ENCODE measurements around the gene TMEM200C. TPM values are rescaled to one million over a fixed set of nuclear protein-coding genes. Genes with fewer than 3 reads are reported as not detected.

The TMEM200C gene
- total RNA-seq (1.1 TPM), polyA plus RNA-seq (ENCODE audit: insufficient read depth in 1 of 8, insufficient read length in 8 of 8, low replicate concordance in 1 of 8) (1 to 10 TPM in 3 of 8 donors, under 1 TPM in 5; 0.26 to 2.0 (median 0.84) TPM)
- long read RNA-seq, donor 1 = 0 reads
- long read RNA-seq, donor 2 = 0 reads
- long read RNA-seq, donor 3 = 0 reads
- long read RNA-seq, donor 4 = 0 reads
- long read RNA-seq, donor 5, full-length matches to known transcripts = 1 of 1 reads
- long read RNA-seq, donor 5, partial matches to known transcripts = 0 of 1 reads
- long read RNA-seq, donor 5, other reads (novel, unspliced or antisense) = 0 of 1 reads
- long read RNA-seq, donor 6 = 0 reads
- long read RNA-seq, donor 7, partial matches to known transcripts = 0 of 1 reads
- long read RNA-seq, donor 7, other reads (novel, unspliced or antisense) = 0 of 1 reads
- long read RNA-seq, donor 8 = 0 reads
- long read RNA-seq, donor 9 = 0 reads
- long read RNA-seq, donor 10, partial matches to known transcripts = 0 of 1 reads
- long read RNA-seq, donor 10, other reads (novel, unspliced or antisense) = 0 of 1 reads
- long read RNA-seq, donor 11 = 0 reads

- peak within 1 kb of the TSS; percentile 59 for H3K27ac ChIP-seq (ENCODE audit: low read length)
These were observed at the start of gene TMEM200C for GRCh38 chr18:5895299-5895875. Gene TMEM200C (minus strand): TSS chr18:5895522. CDS start chr18:5892063, 3,459 bp downstream.

DNA sequence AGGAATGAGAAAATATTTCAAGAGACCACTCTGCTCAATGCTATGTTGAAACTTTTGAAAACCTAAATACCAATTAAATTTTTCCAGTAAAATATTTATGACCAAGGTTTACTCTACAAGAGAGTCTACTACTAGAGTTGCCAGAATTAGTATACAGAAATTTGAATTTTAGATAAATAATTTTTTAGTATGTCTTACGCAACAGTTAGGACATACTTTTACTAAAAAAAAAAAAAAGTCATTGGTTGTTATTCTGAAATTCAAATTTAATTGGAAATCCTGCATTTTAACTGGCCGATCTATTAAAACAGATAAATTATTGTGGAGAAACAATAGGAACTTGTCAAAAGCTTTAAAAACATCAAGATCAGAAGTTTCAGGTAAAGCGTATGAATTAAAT, 49.1 kb upstream of the TMEM200C start:
- Histone ChIP-seq H3K4me1 (ENCODE audit: control insufficient read depth, insufficient read depth, low read length) (peaks cover 3% of the 10 kb centered on the region), H3K27me3 (ENCODE audit: control insufficient read depth, insufficient read depth, low read length) (no peaks in the 10 kb centered on the region), H3K36me3 (ENCODE audit: control insufficient read depth, insufficient read depth, low read length) (no peaks in the 10 kb centered on the region), H3K27ac (ENCODE audit: low read length) (no peak overlapping the region), H3K4me3 (ENCODE audit: low read length) (no peak overlapping the region), H3K9me3 (replicated peaks; ENCODE audit: control insufficient read depth, low read depth, low read length) (no peaks in the 10 kb centered on the region)
- no peak for DNase-seq
- no CpG with 5 or more reads among the region's 3 CpGs for WGBS (ENCODE audit: insufficient coverage)

More at GRCh38 chr18:5895299-5895875, at the start of gene TMEM200C:
- no peaks in the 10 kb centered on the region for H3K9me3 ChIP-seq (replicated peaks; ENCODE audit: control insufficient read depth, low read depth, low read length)
- 0% methylated on average over 61 of the region's 83 CpGs for WGBS (ENCODE audit: insufficient coverage)
- peaks cover 52% of the 10 kb centered on the region for H3K27me3 ChIP-seq (ENCODE audit: control insufficient read depth, insufficient read depth, low read length)
- peaks cover 6% of the 10 kb centered on the region for H3K4me1 ChIP-seq (ENCODE audit: control insufficient read depth, insufficient read depth, low read length)
- DNase-seq = peak; percentile 57
- peak within 1 kb of the TSS; percentile 48 for H3K4me3 ChIP-seq (ENCODE audit: low read length)
- H3K36me3 ChIP-seq (ENCODE audit: control insufficient read depth, insufficient read depth, low read length) = no peaks in the 10 kb centered on the region

- no peak for DNase-seq
- peaks cover 3% of the 10 kb centered on the region for H3K4me1 ChIP-seq (ENCODE audit: control insufficient read depth, insufficient read depth, low read length)
- no peaks in the 10 kb centered on the region for H3K9me3 ChIP-seq (replicated peaks; ENCODE audit: control insufficient read depth, low read depth, low read length)
- H3K4me3 ChIP-seq (ENCODE audit: low read length) = no peak overlapping the region
- WGBS (ENCODE audit: insufficient coverage) = 76% methylated on average over 5 of the region's 5 CpGs
- no peak overlapping the region for H3K27ac ChIP-seq (ENCODE audit: low read length)
- H3K27me3 ChIP-seq (ENCODE audit: control insufficient read depth, insufficient read depth, low read length) = no peaks in the 10 kb centered on the region
- H3K36me3 ChIP-seq (ENCODE audit: control insufficient read depth, insufficient read depth, low read length) = no peaks in the 10 kb centered on the region
These were observed 48.2 kb upstream of the TMEM200C start for GRCh38 chr18:5943514-5943913.

DNA sequence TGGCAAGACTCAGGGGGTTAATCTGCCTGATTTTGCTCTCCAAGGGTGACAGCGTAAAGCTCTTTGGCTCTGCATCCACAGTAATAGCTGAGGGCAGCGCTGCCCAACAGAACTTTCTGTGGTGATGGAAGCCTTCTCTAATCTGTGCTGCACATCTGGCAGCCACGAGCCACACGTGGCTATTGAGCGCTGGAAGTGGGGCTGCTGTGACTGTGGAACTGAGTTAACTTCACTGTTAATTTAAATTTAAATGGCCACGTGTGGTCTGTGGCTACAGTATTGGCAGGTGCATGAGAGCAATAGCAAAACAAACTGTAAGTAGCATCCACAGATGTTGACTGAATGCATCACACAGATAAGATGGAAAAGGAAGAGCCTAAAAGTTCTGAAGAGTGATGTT, 47.3 kb upstream of the TMEM200C start:
- Histone ChIP-seq H3K9me3 (replicated peaks; ENCODE audit: control insufficient read depth, low read depth, low read length) (no peaks in the 10 kb centered on the region), H3K27ac (ENCODE audit: low read length) (no peak overlapping the region), H3K36me3 (ENCODE audit: control insufficient read depth, insufficient read depth, low read length) (no peaks in the 10 kb centered on the region), H3K4me1 (ENCODE audit: control insufficient read depth, insufficient read depth, low read length) (peaks cover 3% of the 10 kb centered on the region), H3K4me3 (ENCODE audit: low read length) (no peak overlapping the region), H3K27me3 (ENCODE audit: control insufficient read depth, insufficient read depth, low read length) (no peaks in the 10 kb centered on the region)
- no peak for DNase-seq
- 62% methylated on average over 5 of the region's 6 CpGs for WGBS (ENCODE audit: insufficient coverage)

- no peak overlapping the region for H3K4me3 ChIP-seq (ENCODE audit: low read length)
- H3K27me3 ChIP-seq (ENCODE audit: control insufficient read depth, insufficient read depth, low read length) = no peaks in the 10 kb centered on the region
- no peaks in the 10 kb centered on the region for H3K9me3 ChIP-seq (replicated peaks; ENCODE audit: control insufficient read depth, low read depth, low read length)
- no peaks in the 10 kb centered on the region for H3K36me3 ChIP-seq (ENCODE audit: control insufficient read depth, insufficient read depth, low read length)
- no peak for DNase-seq
- no peak overlapping the region for H3K27ac ChIP-seq (ENCODE audit: low read length)
- no CpG with 5 or more reads among the region's 3 CpGs for WGBS (ENCODE audit: insufficient coverage)
- H3K4me1 ChIP-seq (ENCODE audit: control insufficient read depth, insufficient read depth, low read length) = peaks cover 3% of the 10 kb centered on the region
These were observed 46.6 kb upstream of the TMEM200C start for GRCh38 chr18:5941890-5942289.

GRCh38 chr18:5939801-5940667, 44.7 kb upstream of the TMEM200C start:
- Histone ChIP-seq H3K27me3 (ENCODE audit: control insufficient read depth, insufficient read depth, low read length) (no peaks in the 10 kb centered on the region), H3K36me3 (ENCODE audit: control insufficient read depth, insufficient read depth, low read length) (no peaks in the 10 kb centered on the region), H3K9me3 (replicated peaks; ENCODE audit: control insufficient read depth, low read depth, low read length) (no peaks in the 10 kb centered on the region), H3K27ac (ENCODE audit: low read length) (no peak overlapping the region), H3K4me1 (ENCODE audit: control insufficient read depth, insufficient read depth, low read length) (peaks cover 3% of the 10 kb centered on the region), H3K4me3 (ENCODE audit: low read length) (no peak overlapping the region)
- WGBS (ENCODE audit: insufficient coverage) = 71% methylated on average over 6 of the region's 7 CpGs
- DNase-seq = no peak

DNA sequence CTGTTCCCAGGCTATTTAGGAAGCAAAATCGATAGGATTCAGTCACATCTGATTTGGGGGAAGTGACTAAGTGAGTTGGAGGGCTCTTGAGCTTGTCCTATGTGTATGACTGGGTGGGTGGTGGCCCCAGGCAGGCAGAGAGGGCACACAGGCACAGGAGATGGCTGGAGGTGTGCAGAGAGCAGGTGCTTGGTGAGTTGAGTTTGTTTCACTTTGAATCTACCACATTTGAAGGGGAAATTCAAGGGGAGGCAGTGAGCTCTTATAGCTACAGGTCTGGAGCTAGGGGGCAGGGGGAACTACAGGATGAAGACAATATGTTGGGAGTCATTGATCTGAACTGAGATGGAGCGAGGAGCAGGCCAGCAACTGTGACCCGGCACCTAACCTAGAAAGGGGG, 42.5 kb upstream of the TMEM200C start:
- H3K4me3 ChIP-seq (ENCODE audit: low read length) = no peak overlapping the region
- H3K27me3 ChIP-seq (ENCODE audit: control insufficient read depth, insufficient read depth, low read length) = no peaks in the 10 kb centered on the region
- no peak for DNase-seq
- WGBS (ENCODE audit: insufficient coverage) = 86% methylated on average over 2 of the region's 3 CpGs
- no peak overlapping the region for H3K27ac ChIP-seq (ENCODE audit: low read length)
- H3K36me3 ChIP-seq (ENCODE audit: control insufficient read depth, insufficient read depth, low read length) = no peaks in the 10 kb centered on the region
- H3K9me3 ChIP-seq (replicated peaks; ENCODE audit: control insufficient read depth, low read depth, low read length) = no peaks in the 10 kb centered on the region
- peaks cover 3% of the 10 kb centered on the region for H3K4me1 ChIP-seq (ENCODE audit: control insufficient read depth, insufficient read depth, low read length)

DNA sequence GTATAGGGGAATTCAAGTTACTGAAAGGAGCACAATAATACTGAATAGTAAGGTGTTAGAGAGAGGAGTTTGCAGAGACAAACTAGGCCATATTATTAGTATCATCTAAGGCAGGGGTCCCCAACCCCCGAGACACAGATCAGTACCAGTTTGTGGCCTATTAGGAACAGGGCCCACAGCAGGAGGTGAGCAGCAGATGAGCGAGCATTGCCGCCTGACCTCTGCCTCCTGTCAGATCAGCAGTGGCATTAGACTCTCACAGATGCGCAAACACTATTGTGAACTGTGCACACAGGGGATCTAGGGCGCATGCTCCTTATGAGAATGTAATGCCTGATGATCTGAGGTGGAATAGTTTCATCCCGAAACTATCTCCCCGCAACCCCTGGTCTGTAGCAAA, 41.8 kb upstream of the TMEM200C start:
- no peak for DNase-seq
- 84% methylated on average over 7 of the region's 7 CpGs for WGBS (ENCODE audit: insufficient coverage)
- H3K4me1 ChIP-seq (ENCODE audit: control insufficient read depth, insufficient read depth, low read length) = peaks cover 3% of the 10 kb centered on the region

DNA sequence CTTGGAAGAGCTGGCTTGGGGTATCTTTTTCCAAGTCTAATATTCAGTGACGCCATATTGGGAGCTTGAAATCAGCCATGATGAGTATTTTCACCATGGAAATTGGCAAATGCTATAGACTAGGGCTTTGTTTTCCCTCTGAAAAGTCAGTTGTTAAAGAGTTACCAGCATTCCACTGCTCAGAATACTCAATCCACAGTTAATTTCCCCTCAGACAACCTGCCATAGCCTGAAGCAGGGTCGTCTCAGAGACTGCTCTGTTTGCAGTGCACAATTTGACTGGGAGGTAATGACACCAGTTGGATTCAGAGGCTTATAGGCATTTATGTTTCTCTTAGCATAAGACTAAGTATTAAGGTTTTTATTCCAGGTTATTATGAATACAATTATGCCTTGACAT, 35.5 kb upstream of the TMEM200C start:
- no CpG with 5 or more reads among the region's 2 CpGs for WGBS (ENCODE audit: insufficient coverage)
- H3K9me3 ChIP-seq (replicated peaks; ENCODE audit: control insufficient read depth, low read depth, low read length) = peaks cover 3% of the 10 kb centered on the region
- no peaks in the 10 kb centered on the region for H3K36me3 ChIP-seq (ENCODE audit: control insufficient read depth, insufficient read depth, low read length)
- no peaks in the 10 kb centered on the region for H3K4me1 ChIP-seq (ENCODE audit: control insufficient read depth, insufficient read depth, low read length)
- no peaks in the 10 kb centered on the region for H3K27me3 ChIP-seq (ENCODE audit: control insufficient read depth, insufficient read depth, low read length)
- H3K4me3 ChIP-seq (ENCODE audit: low read length) = no peak overlapping the region
- no peak overlapping the region for H3K27ac ChIP-seq (ENCODE audit: low read length)
- no peak for DNase-seq

More for the DNA sequence above, 41.8 kb upstream of the TMEM200C start:
- Histone ChIP-seq H3K27me3 (ENCODE audit: control insufficient read depth, insufficient read depth, low read length) (no peaks in the 10 kb centered on the region), H3K36me3 (ENCODE audit: control insufficient read depth, insufficient read depth, low read length) (no peaks in the 10 kb centered on the region), H3K27ac (ENCODE audit: low read length) (no peak overlapping the region), H3K4me3 (ENCODE audit: low read length) (no peak overlapping the region), H3K9me3 (replicated peaks; ENCODE audit: control insufficient read depth, low read depth, low read length) (no peaks in the 10 kb centered on the region)
